Adrenal gland (tissue), 12 donors: Measurements from ENCODE around the gene OR4F6. TPM values are rescaled to one million over a fixed set of nuclear protein-coding genes. Genes with fewer than 3 reads are reported as not detected.

ENCODE experiments used
- DNase-seq, 7 donors: peaks; one replicate each; pipeline ENCODE4 v3.0.0-alpha.2; 2019 to 2020
- H3K27ac ChIP-seq, 5 donors: fragments of 200-600 bp; sonication (generic) in 4 of 5; 1 replicate in 3 of 5; 2 replicates in 2 of 5; pipeline versions ENCODE4 v1.5.1 to v1.8.0; 2016 to 2020; ENCODE audit warnings: mild to moderate bottlenecking in 1 of 5
- H3K27me3 ChIP-seq: fragments of 200-600 bp; 2 replicates; pipeline ENCODE4 v1.8.0; 2021
- H3K36me3 ChIP-seq, 2 donors: fragments of 200-600 bp; replicated peaks in 1 of 2; 1 replicate in 1 of 2; 2 replicates in 1 of 2; pipeline versions ENCODE4 v1.5.1 to v1.8.0; 2018 to 2022
- H3K4me1 ChIP-seq, 2 donors: fragments of 200-600 bp; replicated peaks in 1 of 2; 1 replicate in 1 of 2; 2 replicates in 1 of 2; pipeline versions ENCODE4 v1.5.1 to v1.8.0; 2018 to 2021
- H3K4me3 ChIP-seq, 4 donors: fragments of 200-600 bp; sonication (generic) in 3 of 4; one replicate each; pipeline ENCODE4 v1.5.1; 2016 to 2018
- H3K9me3 ChIP-seq, 3 donors: fragments of 200-600 bp; sonication (generic) in 1 of 3; replicated peaks in 1 of 3; 1 replicate in 2 of 3; 2 replicates in 1 of 3; pipeline versions ENCODE4 v1.5.1 to v1.8.0; 2016 to 2021
- POLR2A ChIP-seq, 2 donors: fragments of 450-650 bp; IDR thresholded peaks; one replicate each; pipeline ENCODE4 v1.6.1; 2017; ENCODE audit warnings: antibody characterized with exemption in 2 of 2, mild to moderate bottlenecking in 2 of 2, moderate library complexity in 1 of 2
- WGBS, 4 donors: extraction: QIAGEN DNeasy Blood & Tissue Kit in 2 of 4; methylation state at CpG; one replicate each; pipeline versions ENCODE4 v1.1.5 to v1.1.7; 2013 to 2017; 5-methylcytosine and 5-hydroxymethylcytosine counted together
- intact Hi-C, 2 donors: fragments of 100-400 bp; cut with DNase I; formaldehyde crosslinking; loops; one replicate each; pipeline versions ENCODE4 v1.14.1 to v1.15.0; 2022 to 2023
- polyA plus RNA-seq, 3 donors: library from polyadenylated mRNA; stranded (reverse); fragments of 200-250 nt in 2 of 3; fragments of 350-450 nt in 1 of 3; fragmentation: Illumina TruSeq in 1 of 3; extraction: RNeasy Lipid Tissue Mini Kit (QIAGEN cat#74804) in 1 of 3; gene quantifications; one replicate each; pipeline ENCODE4 v1.2.3, GENCODE V29; 2013 to 2014
- total RNA-seq, 9 donors: library from RNA; depleted of rRNA in 4 of 9; stranded (reverse); fragments of >200 nt in 4 of 9; fragments of 120-200 nt in 1 of 9; fragmentation: NEBNext Ultra II Directional in 1 of 9; extraction: Animal tissue kit (Norgen Biotek cat#: 25700) in 1 of 9; gene quantifications; one replicate each; pipeline versions ENCODE4 v1.1.0 to v1.2.4, GENCODE V29; 2013 to 2023
- TF ChIP-seq, protein P1 (sequence below), 6 experiments: fragments of 450-650 bp in 4 of 6; fragments of 200-600 bp in 2 of 6; sonication (generic) in 1 of 6; IDR thresholded peaks; 1 replicate in 5 of 6; 2 replicates in 1 of 6; pipeline versions ENCODE4 v1.5.1 to v1.8.0; 2016 to 2021; ENCODE audit warnings: antibody characterized with exemption in 6 of 6, mild to moderate bottlenecking in 2 of 6, moderate library complexity in 1 of 6
- donor health status: healthy with polysubstance abuse.
- donor health status: Bipolar disorder and iron deficiency.
- donor health status: DM: yes; HTN: yes; CAD: no.
- donor health status: DM: no; HTN: no; CAD: no.
- donor health status: DM: no; HTN: no; CAD: no.
- donor health status: DM: yes; HTN: yes; CAD: no.

The OR4F6 gene
- total and polyA plus RNA-seq, 12 donors = not detected

GRCh38 chr15:101804941-101805340, 1.6 kb downstream of the OR4F6 start:
- H3K4me1 ChIP-seq = no peaks in the 10 kb centered on the region
- intact Hi-C loops = no loop called here
- no peaks in the 10 kb centered on the region for H3K9me3 ChIP-seq
- no peaks in the 10 kb centered on the region for H3K27me3 ChIP-seq
- TF ChIP-seq, protein P1, sequence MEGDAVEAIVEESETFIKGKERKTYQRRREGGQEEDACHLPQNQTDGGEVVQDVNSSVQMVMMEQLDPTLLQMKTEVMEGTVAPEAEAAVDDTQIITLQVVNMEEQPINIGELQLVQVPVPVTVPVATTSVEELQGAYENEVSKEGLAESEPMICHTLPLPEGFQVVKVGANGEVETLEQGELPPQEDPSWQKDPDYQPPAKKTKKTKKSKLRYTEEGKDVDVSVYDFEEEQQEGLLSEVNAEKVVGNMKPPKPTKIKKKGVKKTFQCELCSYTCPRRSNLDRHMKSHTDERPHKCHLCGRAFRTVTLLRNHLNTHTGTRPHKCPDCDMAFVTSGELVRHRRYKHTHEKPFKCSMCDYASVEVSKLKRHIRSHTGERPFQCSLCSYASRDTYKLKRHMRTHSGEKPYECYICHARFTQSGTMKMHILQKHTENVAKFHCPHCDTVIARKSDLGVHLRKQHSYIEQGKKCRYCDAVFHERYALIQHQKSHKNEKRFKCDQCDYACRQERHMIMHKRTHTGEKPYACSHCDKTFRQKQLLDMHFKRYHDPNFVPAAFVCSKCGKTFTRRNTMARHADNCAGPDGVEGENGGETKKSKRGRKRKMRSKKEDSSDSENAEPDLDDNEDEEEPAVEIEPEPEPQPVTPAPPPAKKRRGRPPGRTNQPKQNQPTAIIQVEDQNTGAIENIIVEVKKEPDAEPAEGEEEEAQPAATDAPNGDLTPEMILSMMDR (IDR thresholded peaks at IDR 0.05) = no peak
- TF ChIP-seq POLR2A (IDR thresholded peaks at IDR 0.05) = no peak
- H3K4me3 ChIP-seq = no peak overlapping the region
- no peak overlapping the region for H3K27ac ChIP-seq
- no peaks in the 10 kb centered on the region for H3K36me3 ChIP-seq
- no peak for DNase-seq

DNA sequence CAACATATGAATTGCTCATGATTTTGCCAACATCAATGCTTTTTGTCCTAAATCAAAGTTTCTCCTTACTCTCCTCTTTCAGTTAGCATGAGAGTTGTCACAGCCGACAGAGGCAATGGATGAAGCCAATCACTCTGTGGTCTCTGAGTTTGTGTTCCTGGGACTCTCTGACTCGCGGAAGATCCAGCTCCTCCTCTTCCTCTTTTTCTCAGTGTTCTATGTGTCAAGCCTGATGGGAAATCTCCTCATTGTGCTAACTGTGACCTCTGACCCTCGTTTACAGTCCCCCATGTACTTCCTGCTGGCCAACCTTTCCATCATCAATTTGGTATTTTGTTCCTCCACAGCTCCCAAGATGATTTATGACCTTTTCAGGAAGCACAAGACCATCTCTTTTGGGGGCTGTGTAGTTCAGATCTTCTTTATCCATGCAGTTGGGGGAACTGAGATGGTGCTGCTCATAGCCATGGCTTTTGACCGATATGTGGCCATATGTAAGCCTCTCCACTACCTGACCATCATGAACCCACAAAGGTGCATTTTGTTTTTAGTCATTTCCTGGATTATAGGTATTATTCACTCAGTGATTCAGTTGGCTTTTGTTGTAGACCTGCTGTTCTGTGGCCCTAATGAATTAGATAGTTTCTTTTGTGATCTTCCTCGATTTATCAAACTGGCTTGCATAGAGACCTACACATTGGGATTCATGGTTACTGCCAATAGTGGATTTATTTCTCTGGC, 2.5 kb downstream of the OR4F6 start:
- no peak overlapping the region for H3K4me3 ChIP-seq
- whole genome bisulfite sequencing, 4 donors = 55 to 62% (median 60%) methylated on average over 6 of the region's 6 CpGs
- intact Hi-C loops = no loop called here
- H3K27ac ChIP-seq = no peak overlapping the region
- H3K36me3 ChIP-seq = no peaks in the 10 kb centered on the region
- TF ChIP-seq, protein P1 (IDR thresholded peaks at IDR 0.05) = no peak
- no peak for TF ChIP-seq POLR2A (IDR thresholded peaks at IDR 0.05)
- DNase-seq = no peak
- H3K9me3 ChIP-seq = no peaks in the 10 kb centered on the region
- H3K27me3 ChIP-seq = no peaks in the 10 kb centered on the region
- H3K4me1 ChIP-seq = no peaks in the 10 kb centered on the region

DNA sequence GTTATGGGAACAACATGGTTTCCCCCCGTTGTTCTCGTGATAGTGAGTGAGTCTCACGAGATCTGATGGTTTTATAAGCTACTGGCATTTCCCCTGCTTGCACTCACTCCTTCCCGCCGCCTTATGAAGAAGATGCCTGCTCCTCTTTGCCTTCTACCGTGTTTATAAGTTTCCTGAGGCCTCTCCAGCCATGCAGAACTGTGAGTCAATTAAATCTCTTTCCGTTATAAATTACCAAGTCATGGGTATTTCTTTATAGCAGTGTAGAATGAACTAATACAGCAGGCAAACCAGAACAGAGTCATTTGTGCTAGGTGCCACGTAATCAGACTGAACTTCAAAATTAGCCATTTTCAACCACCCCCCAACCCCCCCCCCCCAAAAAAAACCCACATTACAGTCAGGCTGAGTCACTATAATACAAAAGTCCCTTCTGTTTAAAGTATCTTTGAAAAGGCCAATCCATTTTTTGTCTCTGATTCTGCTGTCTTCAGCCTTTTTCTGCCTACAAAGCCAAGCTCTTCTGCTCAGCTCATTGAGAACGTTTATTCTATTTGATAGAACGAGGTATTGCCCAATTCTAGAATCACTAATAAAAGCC, 4.1 kb downstream of the OR4F6 start:
- intact Hi-C loops = no loop called here
- Histone ChIP-seq H3K4me1 (no peaks in the 10 kb centered on the region), H3K9me3 (no peaks in the 10 kb centered on the region), H3K4me3 (no peak overlapping the region), H3K36me3 (no peaks in the 10 kb centered on the region), H3K27ac (no peak overlapping the region), H3K27me3 (no peaks in the 10 kb centered on the region)
- WGBS, 4 donors = 57 to 63% (median 59%) methylated on average over 10 of the region's 10 CpGs
- TF ChIP-seq POLR2A (IDR thresholded peaks at IDR 0.05) = no peak
- TF ChIP-seq, protein P1 (IDR thresholded peaks at IDR 0.05) = no peak
- DNase-seq = no peak

DNA sequence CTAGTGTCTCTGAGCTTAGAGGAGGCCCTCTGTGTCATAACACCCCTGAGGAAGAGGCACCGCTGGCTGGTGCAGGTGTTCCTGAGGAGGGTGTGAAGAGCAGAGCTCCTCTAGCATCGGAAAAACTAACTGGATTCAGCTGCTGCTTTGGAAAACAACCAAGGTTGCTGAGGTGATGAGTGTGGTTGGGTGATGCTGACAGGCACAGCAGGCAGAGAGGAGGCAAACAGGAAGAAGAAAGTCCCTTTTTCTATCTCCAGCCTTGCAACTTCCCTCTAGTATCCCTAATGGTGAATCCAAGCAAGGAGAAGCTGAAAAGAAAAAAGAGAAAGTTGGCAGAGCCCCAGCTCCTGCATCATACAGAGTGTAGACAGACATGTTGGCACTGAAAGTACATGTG, 4.9 kb downstream of the OR4F6 start:
- no peaks in the 10 kb centered on the region for H3K27me3 ChIP-seq
- WGBS, 4 donors = 51 to 66% (median 61%) methylated on average over 2 of the region's 2 CpGs
- no peak overlapping the region for H3K27ac ChIP-seq
- DNase-seq = no peak
- no peaks in the 10 kb centered on the region for H3K9me3 ChIP-seq
- intact Hi-C loops = no loop called here
- H3K4me3 ChIP-seq = no peak overlapping the region
- H3K4me1 ChIP-seq = no peaks in the 10 kb centered on the region
- TF ChIP-seq, protein P1 (IDR thresholded peaks at IDR 0.05) = no peak
- no peak for TF ChIP-seq POLR2A (IDR thresholded peaks at IDR 0.05)
- H3K36me3 ChIP-seq = no peaks in the 10 kb centered on the region
